Naive thymus-derived CD4-positive, alpha-beta T cell (primary cell): ENCODE measurements around the gene PTPRN2. TPM values are rescaled to one million over a fixed set of nuclear protein-coding genes. Genes with fewer than 3 reads are reported as not detected.

Source experiments
- ATAC-seq: fragments of 150-1000 bp; cut with Tn5 transposase; 2 replicates; pipeline ENCODE4 v1.10.0; 2021; ENCODE audit warnings: mild to moderate bottlenecking, moderate library complexity
- CTCF ChIA-PET: fragments of 350-600 bp; sonication (Branson Sonifier 250); formaldehyde crosslinking; loops from one replicate; lab custom pipeline; 2021; ENCODE audit warnings: antibody characterized with exemption; lab: Charles Lee
- POLR2A ChIA-PET: fragments of 350-600 bp; sonication (Branson Sonifier 250); formaldehyde crosslinking; loops from one replicate; lab custom pipeline; 2021; ENCODE audit warnings: antibody characterized with exemption, inconsistent platforms; lab: Charles Lee
- DNase-seq, 9 donors: peaks; one replicate each; pipeline versions ENCODE4 v3.0.0 to v3.0.0-alpha.2; 2020 to 2022; ENCODE audit warnings: mixed read lengths in 1 of 9
- H3K27ac ChIP-seq: one replicate; pipeline ENCODE4 v1.7.0; 2013; ENCODE audit warnings: mild to moderate bottlenecking, low read depth, low read length, moderate library complexity
- H3K27me3 ChIP-seq, 2 donors: one replicate each; pipeline ENCODE4 v1.7.0; 2013; ENCODE audit warnings: low read length in 2 of 2, mild to moderate bottlenecking in 2 of 2, moderate library complexity in 2 of 2; ENCODE audit not compliant: control insufficient read depth in 2 of 2, insufficient read depth in 2 of 2
- H3K36me3 ChIP-seq, 3 experiments: 1 replicate in 2 of 3; 2 replicates in 1 of 3; pipeline ENCODE4 v1.7.0; 2013; ENCODE audit warnings: low read length in 3 of 3, mild to moderate bottlenecking in 3 of 3, moderate library complexity in 1 of 3; ENCODE audit not compliant: insufficient read depth in 3 of 3, control insufficient read depth in 2 of 3
- H3K4me1 ChIP-seq, 2 donors: one replicate each; pipeline ENCODE4 v1.7.0; 2013; ENCODE audit warnings: low read length in 2 of 2, mild to moderate bottlenecking in 2 of 2, moderate library complexity in 1 of 2; ENCODE audit not compliant: control insufficient read depth in 2 of 2, insufficient read depth in 2 of 2
- H3K4me3 ChIP-seq: 2 replicates; pipeline ENCODE4 v1.7.0; 2013; ENCODE audit warnings: mild to moderate bottlenecking, low read length
- H3K9me3 ChIP-seq, 3 experiments: 1 replicate in 2 of 3; 2 replicates in 1 of 3; pipeline ENCODE4 v1.7.0; 2013; ENCODE audit warnings: low read length in 3 of 3; ENCODE audit not compliant: control insufficient read depth in 2 of 3
- H3K27ac Mint-ChIP-seq, 9 donors: one replicate each; pipeline ENCODE4 v1.8.0; 2020 to 2022; ENCODE audit warnings: mixed read lengths in 9 of 9, mild to moderate bottlenecking in 8 of 9, moderate library complexity in 5 of 9, inconsistent platforms in 2 of 9
- H3K27me3 Mint-ChIP-seq, 5 donors: one replicate each; pipeline ENCODE4 v1.8.0; 2021 to 2022; ENCODE audit warnings: mixed read lengths in 5 of 5, mild to moderate bottlenecking in 1 of 5
- H3K36me3 Mint-ChIP-seq, 5 donors: one replicate each; pipeline ENCODE4 v1.8.0; 2020 to 2022; ENCODE audit warnings: mixed read lengths in 5 of 5, mild to moderate bottlenecking in 3 of 5, inconsistent platforms in 1 of 5
- H3K4me1 Mint-ChIP-seq, 7 donors: one replicate each; pipeline ENCODE4 v1.8.0; 2020 to 2022; ENCODE audit warnings: mixed read lengths in 7 of 7, mild to moderate bottlenecking in 3 of 7, inconsistent platforms in 1 of 7
- H3K4me3 Mint-ChIP-seq, 10 donors: one replicate each; pipeline ENCODE4 v1.8.0; 2020 to 2022; ENCODE audit warnings: mild to moderate bottlenecking in 10 of 10, mixed read lengths in 10 of 10, moderate library complexity in 6 of 10, inconsistent platforms in 2 of 10
- H3K9me3 Mint-ChIP-seq, 11 donors: one replicate each; pipeline ENCODE4 v1.8.0; 2020 to 2022; ENCODE audit warnings: mixed read lengths in 11 of 11, mild to moderate bottlenecking in 4 of 11, inconsistent platforms in 1 of 11, moderate library complexity in 1 of 11
- intact Hi-C, 2 donors: fragments of 100-400 bp; cut with micrococcal nuclease; formaldehyde crosslinking; loops; one replicate each; pipeline ENCODE4 v1.15.1; 2023
- polyA plus RNA-seq, 2 donors: library from polyadenylated mRNA; unstranded; fragments of 300-500 nt; fragmentation: Illumina TruSeq; gene quantifications; one replicate each; pipeline ENCODE4 v1.2.3, GENCODE V29; 2021
- total RNA-seq, 6 experiments: library from RNA in 5 of 6; stranded (reverse) in 5 of 6; gene quantifications; 1 replicate in 5 of 6; 2 replicates in 1 of 6; pipeline ENCODE4 v1.2.3 and lab custom pipeline; 2021 to 2026

PTPRN2 gene
- total and polyA plus RNA-seq, 7 experiments from 2014 or later: 0.58 to 2.3 (median 1.4) TPM

DNA sequence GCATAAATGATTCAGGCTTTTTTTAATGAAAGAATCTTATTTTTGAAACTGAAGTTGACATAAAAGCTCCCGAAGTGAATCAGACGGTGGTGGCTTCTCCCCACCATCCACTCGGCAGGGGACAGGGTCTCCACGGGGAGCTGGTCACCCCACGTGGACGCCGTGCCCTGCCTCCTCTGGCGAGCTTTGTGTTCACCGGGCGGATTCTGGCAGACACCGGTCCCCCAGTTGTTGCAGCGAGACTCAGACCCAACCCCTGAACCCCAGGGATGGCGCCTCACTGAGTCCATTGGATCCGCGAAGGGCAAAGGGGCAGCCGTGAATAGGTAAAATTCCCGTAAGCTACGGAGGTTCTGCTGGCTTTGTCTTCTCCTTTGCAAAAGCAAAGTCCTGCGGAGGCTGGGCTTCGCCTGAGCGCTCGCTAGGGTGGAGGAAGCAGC, 38.4 kb downstream of the PTPRN2 start:
- DNase-seq (no peak), ATAC-seq (no peak)
- Histone ChIP-seq H3K36me3 (no peaks in the 10 kb centered on the region), H3K27ac (no peak overlapping the region), H3K27me3 (no peaks in the 10 kb centered on the region), H3K4me1 (no peaks in the 10 kb centered on the region), H3K4me3 (no peak overlapping the region), H3K9me3 (no peaks in the 10 kb centered on the region)
- Mint-ChIP-seq H3K4me3 (no peak overlapping the region), H3K36me3 (no peaks in the 10 kb centered on the region), H3K27me3 (peaks cover 0 to 20% (median 4%) of the 10 kb centered on the region in 5 donors), H3K9me3 (no peaks in the 10 kb centered on the region), H3K27ac (no peak overlapping the region), H3K4me1 (no peaks in the 10 kb centered on the region)
- ChIA-PET CTCF (no interaction called here), POLR2A (no interaction called here)
- intact Hi-C loops: no loop called here

DNA sequence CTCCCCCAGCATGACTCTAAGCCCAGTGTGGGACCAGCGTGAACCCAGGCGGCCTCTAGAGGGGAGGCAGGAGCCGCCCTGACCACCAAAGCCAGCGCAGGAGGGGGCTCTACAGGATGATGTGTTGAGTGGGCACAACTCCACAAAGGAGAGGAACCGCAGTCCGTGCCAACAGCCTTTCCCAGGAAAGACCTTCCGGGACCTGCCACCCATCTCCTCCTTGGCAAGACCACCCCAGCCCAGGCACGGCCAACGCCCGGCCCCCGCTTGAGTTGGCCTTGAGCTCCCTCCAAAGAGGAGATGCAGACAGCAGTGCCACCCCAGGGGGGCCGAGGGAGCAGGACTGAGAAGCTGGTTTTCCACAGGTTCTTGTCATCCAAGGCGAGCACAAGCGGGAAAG, 38.9 kb downstream of the PTPRN2 start:
- no peak overlapping the region for H3K27ac ChIP-seq
- intact Hi-C loops: no loop called here
- Mint-ChIP-seq H3K4me3 (no peak overlapping the region), H3K4me1 (no peaks in the 10 kb centered on the region), H3K9me3 (no peaks in the 10 kb centered on the region), H3K27me3 (peaks cover 0 to 16% (median 4%) of the 10 kb centered on the region in 5 donors), H3K27ac (no peak overlapping the region), H3K36me3 (no peaks in the 10 kb centered on the region)
- H3K4me1 ChIP-seq: no peaks in the 10 kb centered on the region
- DNase-seq (no peak), ATAC-seq (no peak)
- no peaks in the 10 kb centered on the region for H3K36me3 ChIP-seq
- H3K27me3 ChIP-seq: no peaks in the 10 kb centered on the region
- H3K4me3 ChIP-seq: no peak overlapping the region
- CTCF ChIA-PET: no interaction called here
- POLR2A ChIA-PET: no interaction called here
- no peaks in the 10 kb centered on the region for H3K9me3 ChIP-seq

- Histone ChIP-seq H3K36me3 (no peaks in the 10 kb centered on the region), H3K9me3 (no peaks in the 10 kb centered on the region), H3K4me1 (no peaks in the 10 kb centered on the region), H3K27me3 (no peaks in the 10 kb centered on the region), H3K4me3 (no peak overlapping the region), H3K27ac (no peak overlapping the region)
- intact Hi-C loops: no loop called here
- Mint-ChIP-seq H3K36me3 (no peaks in the 10 kb centered on the region), H3K9me3 (no peaks in the 10 kb centered on the region), H3K4me3 (no peak overlapping the region), H3K27ac (no peak overlapping the region), H3K4me1 (no peaks in the 10 kb centered on the region), H3K27me3 (peaks cover 0 to 6% (median 4%) of the 10 kb centered on the region in 5 donors)
- no peak for DNase-seq
- ChIA-PET POLR2A (no interaction called here), CTCF (no interaction called here)
- no peak for ATAC-seq
Measured at GRCh38 chr7:158547817-158548216, 39.8 kb downstream of the PTPRN2 start.

DNA sequence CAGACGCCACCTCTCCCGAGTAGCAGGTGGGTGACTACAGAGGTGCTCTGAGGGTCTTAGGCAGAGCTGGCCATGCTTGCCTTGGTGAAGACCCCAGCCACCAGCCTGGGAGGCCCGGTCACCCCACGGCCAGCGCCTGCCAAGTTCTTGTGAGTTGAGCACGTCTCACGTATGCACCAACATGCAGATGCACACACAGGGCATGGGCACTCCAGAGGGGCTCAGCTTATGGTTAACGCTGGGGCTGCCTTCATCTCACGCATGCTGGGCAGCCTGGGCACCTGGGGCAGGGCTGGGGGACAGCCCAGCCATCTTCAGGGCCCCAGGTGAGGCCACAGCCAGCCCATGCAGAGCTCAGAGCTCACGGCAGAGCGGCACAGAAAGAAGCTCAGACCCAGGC, 41.0 kb downstream of the PTPRN2 start:
- Histone ChIP-seq H3K27ac (no peak overlapping the region), H3K4me1 (no peaks in the 10 kb centered on the region), H3K4me3 (no peak overlapping the region), H3K27me3 (no peaks in the 10 kb centered on the region), H3K36me3 (no peaks in the 10 kb centered on the region), H3K9me3 (no peaks in the 10 kb centered on the region)
- CTCF ChIA-PET: no interaction called here
- intact Hi-C loops: no loop called here
- POLR2A ChIA-PET: no interaction called here
- H3K27ac Mint-ChIP-seq: no peak overlapping the region
- peaks cover 0 to 4% (median 0%) of the 10 kb centered on the region in 5 donors for H3K27me3 Mint-ChIP-seq
- no peaks in the 10 kb centered on the region for H3K36me3 Mint-ChIP-seq
- ATAC-seq: peak; percentile 12
- H3K4me1 Mint-ChIP-seq: peaks cover 0 to 2% (median under 1%) of the 10 kb centered on the region in 7 donors
- H3K4me3 Mint-ChIP-seq: no peak overlapping the region
- DNase-seq: no peak
- H3K9me3 Mint-ChIP-seq: no peaks in the 10 kb centered on the region

- H3K27me3 Mint-ChIP-seq: peaks cover 0 to 4% (median 0%) of the 10 kb centered on the region in 5 donors
- Histone ChIP-seq H3K4me1 (no peaks in the 10 kb centered on the region), H3K27ac (no peak overlapping the region), H3K4me3 (no peak overlapping the region), H3K27me3 (no peaks in the 10 kb centered on the region), H3K36me3 (no peaks in the 10 kb centered on the region), H3K9me3 (no peaks in the 10 kb centered on the region)
- ChIA-PET POLR2A (no interaction called here), CTCF (no interaction called here)
- no peaks in the 10 kb centered on the region for H3K36me3 Mint-ChIP-seq
- peaks cover 0 to 6% (median 5%) of the 10 kb centered on the region in 7 donors for H3K4me1 Mint-ChIP-seq
- no peak overlapping the region for H3K4me3 Mint-ChIP-seq
- no peaks in the 10 kb centered on the region for H3K9me3 Mint-ChIP-seq
- intact Hi-C loops: no loop called here
- no peak overlapping the region for H3K27ac Mint-ChIP-seq
- DNase-seq (no peak), ATAC-seq (no peak)
Measured at GRCh38 chr7:158546214-158546613, 41.4 kb downstream of the PTPRN2 start.

DNA sequence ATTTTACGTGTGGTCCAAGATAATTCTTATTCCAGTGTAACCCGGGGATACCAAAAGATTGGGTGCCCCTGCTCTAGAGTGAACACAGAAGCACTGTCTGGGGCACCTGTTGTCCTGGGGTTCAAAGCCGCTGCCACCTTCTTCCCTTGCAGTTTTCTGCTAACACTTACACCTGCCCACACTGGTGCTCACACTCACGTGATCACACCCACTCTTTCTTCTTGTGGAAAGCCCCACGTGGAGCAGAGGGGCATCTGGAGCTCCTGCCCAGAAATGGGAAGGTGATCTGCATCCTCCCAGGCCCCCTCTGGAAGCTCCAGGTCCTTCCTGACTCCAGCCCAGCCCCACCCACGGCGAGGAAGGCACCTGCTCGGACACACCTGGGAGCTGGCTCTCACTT, 42.9 kb downstream of the PTPRN2 start:
- ATAC-seq: no peak
- Histone ChIP-seq H3K27ac (no peak overlapping the region), H3K36me3 (no peaks in the 10 kb centered on the region), H3K4me1 (no peaks in the 10 kb centered on the region), H3K27me3 (no peaks in the 10 kb centered on the region), H3K4me3 (no peak overlapping the region), H3K9me3 (no peaks in the 10 kb centered on the region)
- no peak overlapping the region for H3K4me3 Mint-ChIP-seq
- H3K27me3 Mint-ChIP-seq: peaks cover 0 to 4% (median 0%) of the 10 kb centered on the region in 5 donors
- intact Hi-C loops: no loop called here
- no peaks in the 10 kb centered on the region for H3K36me3 Mint-ChIP-seq
- CTCF ChIA-PET: no interaction called here
- no peak for DNase-seq
- peaks cover 0 to 7% (median 6%) of the 10 kb centered on the region in 7 donors for H3K4me1 Mint-ChIP-seq
- no peak overlapping the region for H3K27ac Mint-ChIP-seq
- H3K9me3 Mint-ChIP-seq: no peaks in the 10 kb centered on the region
- POLR2A ChIA-PET: no interaction called here

GRCh38 chr7:158543840-158544239, 43.8 kb downstream of the PTPRN2 start:
- no peaks in the 10 kb centered on the region for H3K36me3 Mint-ChIP-seq
- POLR2A ChIA-PET: no interaction called here
- no peaks in the 10 kb centered on the region for H3K27me3 ChIP-seq
- ATAC-seq: no peak
- H3K27ac Mint-ChIP-seq: no peak overlapping the region
- H3K4me3 Mint-ChIP-seq: no peak overlapping the region
- no peak overlapping the region for H3K4me3 ChIP-seq
- no peaks in the 10 kb centered on the region for H3K9me3 ChIP-seq
- no peaks in the 10 kb centered on the region for H3K9me3 Mint-ChIP-seq
- CTCF ChIA-PET: no interaction called here
- H3K27me3 Mint-ChIP-seq: peaks cover 0 to 4% (median 0%) of the 10 kb centered on the region in 5 donors
- no peak overlapping the region for H3K27ac ChIP-seq
- no peaks in the 10 kb centered on the region for H3K4me1 ChIP-seq
- peaks cover 0 to 7% (median 6%) of the 10 kb centered on the region in 7 donors for H3K4me1 Mint-ChIP-seq
- no peaks in the 10 kb centered on the region for H3K36me3 ChIP-seq
- DNase-seq: no peak
- intact Hi-C loops: no loop called here
